GM19452 (cell line): ENCODE measurements around the gene THADA.
A peak's percentile ranks its signal among the peaks of the same experiment; 100 is the strongest.
"Not testable (repeated sequence)": the region's sequence is repeated elsewhere in the genome, so short reads cannot be mapped to it uniquely, and the experiment has no call there.

Source experiments
- ATAC-seq: cut with Tn5 transposase; IDR thresholded peaks from one replicate; pipeline ENCODE4 v1.9.1; 2021; ENCODE audit not compliant: unreplicated experiment

THADA gene

DNA sequence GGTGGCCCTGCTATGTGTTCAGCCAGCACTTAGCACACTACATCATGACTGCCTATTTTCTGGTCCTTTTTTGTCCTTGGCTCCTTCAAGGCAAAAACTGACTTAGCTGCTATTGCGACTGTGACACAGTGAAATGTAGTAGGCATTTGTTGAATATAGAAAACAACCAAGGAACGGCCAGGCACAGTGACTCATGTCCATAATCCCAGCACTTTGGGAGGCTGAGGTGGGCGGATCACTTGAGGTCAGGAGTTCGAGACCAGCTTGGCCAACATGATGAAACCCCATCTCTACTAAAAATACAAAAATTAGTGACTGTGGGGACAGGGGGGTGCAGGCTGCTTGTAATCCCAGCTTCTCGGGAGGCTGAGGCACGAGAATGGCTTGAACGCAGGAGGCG is 199.5 kb downstream of the THADA start:
- not testable (repeated sequence) for ATAC-seq

DNA sequence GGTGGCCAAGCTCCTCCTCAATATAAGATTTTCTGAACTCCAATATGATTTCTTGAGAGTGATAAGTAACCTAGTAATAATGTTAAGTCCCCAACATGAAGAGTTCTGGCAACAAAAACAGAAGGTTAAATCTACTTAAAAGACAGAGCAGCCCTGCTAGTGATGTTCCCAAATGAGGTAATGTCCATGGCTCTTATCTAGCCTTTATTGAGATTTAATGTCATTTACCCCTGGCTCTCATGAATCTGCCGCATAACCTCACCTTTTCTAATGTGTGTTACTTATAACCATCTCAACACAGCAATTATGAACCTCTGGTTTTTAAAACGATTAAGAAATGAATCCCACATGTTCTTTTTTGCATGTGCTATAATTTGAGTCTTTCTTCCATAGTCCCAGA is 201.9 kb downstream of the THADA start:
- no peak for ATAC-seq

DNA sequence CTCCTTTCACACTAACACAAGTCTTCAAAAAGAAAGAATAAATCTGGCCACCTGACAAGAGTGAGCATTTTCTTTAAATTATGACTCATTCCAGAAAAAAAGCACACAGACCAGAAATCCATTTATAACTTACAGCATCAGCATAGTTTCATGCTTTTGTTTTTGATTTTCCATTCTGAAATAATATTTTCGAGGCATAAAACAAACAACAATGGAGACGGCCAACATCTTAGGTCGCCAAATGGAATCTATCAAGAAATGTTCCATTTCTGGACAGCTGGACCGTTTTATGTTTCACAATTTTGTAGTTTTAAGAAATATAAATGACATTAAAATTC is 204.0 kb downstream of the THADA start:
- ATAC-seq, result no peak

DNA sequence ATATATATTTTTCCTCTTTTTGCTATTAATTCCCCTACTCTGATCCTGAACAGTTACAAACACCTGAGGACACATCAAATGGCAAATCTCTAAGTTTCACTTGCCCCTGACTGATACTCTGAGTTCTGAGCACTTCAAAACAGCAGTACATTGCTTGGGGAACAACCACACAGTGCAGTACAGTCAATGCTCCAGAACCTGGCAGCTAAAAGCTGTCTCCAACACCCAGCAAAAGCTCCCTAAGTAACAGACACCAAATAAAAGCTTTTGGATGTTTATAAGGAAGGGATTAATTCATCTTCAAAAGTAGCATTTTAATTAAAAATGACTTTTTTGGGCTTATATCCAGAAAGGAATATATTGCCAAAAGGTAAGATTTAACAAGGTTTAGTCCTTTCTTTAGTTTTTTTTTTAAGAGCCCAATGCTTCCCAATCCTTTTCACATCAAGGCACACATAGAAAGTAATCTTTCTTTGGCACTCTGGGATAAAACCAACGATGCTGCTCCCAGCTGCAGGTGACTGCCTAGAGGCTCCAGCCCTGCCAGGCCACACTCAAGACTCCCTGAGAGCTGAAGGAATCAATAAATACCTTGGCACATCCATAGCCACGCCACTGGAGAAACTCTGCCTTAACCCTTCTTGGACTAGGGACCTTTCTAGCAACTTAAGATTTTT is 204.5 kb downstream of the THADA start:
- ATAC-seq, result no peak

DNA sequence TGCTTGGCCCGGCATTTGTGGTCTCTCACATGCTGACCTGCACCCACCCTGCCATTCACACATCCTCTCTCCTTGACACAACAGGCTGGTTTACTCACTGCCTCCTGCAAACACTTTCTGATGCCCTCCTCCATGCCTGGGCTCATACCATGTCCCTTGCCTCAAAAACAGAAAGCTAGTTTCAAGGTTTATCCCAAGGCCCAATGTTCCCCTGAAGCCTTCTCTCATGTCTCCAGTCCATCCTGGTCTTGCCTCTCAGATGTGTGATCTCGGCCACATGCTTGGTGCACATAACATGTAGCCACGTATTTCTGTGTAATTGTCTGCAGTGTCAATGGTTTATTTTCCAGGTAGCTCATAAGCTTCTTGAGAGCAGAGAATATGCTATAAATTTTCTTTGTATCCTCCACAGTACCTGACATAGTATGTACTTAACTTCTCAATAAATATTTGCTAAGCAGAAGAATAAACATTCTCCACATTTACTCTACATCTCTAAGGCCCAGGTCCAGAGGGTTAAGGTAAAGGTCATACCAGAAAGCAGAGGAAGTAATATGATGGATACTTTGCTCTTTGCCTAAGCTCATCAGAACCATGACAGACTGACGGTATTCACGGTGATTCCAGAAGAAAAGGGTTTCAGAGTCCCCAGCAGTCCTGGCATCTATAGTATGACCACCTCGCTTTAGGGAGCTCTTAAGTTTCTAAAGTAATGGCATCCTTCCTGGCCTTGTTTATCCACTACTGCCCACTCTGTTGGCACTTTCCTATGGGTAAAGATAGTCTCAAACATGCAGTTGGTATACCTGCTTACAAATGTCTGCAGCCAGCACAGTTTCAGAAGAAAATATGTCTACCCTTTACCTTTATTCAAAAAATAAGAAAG is 206.0 kb downstream of the THADA start:
- no peak for ATAC-seq

DNA sequence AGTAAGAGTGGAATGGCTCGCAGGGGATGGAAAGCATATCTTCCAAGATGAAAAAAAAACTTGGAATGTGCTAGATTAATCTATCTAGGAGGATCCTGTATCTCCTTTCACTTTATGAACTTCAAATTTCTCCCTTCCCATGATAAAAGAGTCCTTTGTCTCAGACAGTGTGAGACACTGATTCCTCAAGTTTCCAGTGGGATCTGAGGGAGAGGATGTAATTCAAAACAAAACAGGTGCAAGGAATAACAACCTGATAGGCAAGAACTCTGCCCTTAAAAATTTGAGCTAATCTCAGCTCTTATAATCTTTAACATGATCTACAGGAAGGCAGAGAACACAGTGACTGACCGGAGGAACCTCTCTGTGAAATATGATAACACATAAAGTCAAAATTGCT is 207.5 kb downstream of the THADA start:
- no peak for ATAC-seq

DNA sequence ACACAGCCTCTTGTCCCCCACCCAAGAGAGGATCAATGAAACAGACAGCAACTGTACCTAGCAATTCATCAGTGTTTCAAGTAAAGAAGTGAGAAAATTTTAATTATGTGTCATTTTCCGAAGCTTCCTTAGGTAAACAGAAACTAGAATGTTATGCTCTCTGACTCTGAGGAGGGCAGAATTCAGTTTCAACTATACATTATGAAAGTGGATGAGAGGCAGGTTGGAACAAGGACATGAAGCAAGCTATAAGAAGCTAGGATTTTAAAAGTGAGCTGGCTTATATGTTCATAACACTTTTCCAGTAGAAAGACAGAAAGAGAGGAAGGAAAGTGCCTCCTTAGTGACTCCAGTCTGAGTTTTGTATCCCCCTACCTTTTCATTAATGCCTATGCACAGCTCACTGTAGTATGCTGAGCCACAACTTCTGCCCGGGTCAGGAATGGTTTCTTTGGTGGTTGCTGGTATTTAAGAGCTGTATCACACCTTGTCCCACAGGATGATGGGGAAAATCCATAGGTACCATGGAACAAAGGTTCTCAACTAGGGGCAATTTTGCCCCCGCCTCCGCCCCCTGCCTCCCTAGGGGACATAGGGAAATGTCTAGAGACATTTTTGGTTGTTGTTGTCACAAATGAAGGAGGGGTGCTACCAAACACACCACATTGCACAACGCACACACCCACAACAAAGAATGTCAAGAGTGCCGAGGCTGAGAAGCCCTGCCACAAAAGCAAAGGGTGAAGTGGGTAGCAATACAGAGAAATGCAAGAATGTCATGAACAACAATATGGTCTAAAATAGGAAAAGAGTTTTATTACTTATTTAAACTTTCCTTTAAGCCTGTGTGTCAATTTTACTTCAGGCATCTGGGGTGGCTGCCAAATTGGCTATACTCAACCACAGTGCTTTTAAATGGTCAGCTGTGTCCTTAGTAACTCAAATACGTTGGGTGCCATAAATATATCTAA is 208.5 kb downstream of the THADA start:
- peak; percentile 80 for ATAC-seq

DNA sequence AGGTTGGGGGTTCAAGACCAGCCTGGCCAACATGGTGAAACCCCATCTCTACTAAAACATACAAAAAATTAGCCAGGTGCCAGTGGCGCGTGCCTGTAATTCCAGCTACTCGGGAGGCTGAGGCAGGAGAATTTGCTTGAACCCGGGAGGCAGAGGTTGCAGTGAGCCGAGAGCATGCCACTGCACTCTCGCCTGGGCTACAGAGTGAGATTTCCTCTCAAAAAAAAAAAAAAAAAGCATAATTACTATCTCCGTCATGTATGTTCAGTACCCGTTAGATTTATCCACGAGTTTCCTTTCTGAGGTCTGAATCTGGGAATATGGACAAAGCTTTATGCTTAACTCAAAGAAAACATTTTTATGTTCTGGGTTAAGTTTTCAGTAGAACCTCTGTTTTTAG is 209.2 kb downstream of the THADA start:
- ATAC-seq, result not testable (repeated sequence)

DNA sequence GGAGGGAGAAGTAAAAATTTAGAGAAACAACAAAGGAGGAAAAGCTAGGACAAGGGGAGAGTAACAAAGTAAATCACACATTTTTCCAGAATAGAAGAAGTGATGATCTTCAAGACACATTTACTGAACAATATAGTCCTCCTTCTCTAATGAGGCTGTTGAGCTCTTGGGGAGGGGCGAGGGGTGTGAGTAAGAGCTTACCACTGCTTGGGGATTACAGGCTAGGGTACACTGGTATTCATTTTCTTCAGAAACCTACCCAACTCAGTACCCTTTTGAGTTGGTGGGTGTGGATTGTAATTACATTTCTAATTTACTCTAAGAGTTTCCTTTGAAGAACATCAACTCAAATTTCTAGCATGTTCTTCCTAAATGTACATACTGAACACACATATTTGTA is 211.7 kb downstream of the THADA start:
- ATAC-seq, result no peak

DNA sequence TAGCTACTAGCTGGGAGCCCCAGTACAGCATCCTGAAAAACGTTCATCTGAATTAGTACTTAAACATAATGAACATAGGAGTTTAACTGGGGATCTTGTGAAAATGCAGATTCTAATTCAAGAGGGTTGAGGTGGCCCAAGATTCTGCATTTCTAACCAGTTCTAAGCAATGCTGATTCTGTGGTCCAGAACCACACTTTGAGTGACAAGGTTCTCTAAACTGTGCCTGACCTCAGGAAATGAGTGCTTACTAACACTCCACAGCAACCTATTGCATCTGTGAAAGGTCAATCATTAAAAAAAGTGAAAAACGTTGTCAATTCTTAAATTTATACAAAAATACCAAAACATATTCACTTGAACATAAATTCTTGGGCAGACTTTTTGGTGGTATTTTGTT is 212.3 kb downstream of the THADA start:
- ATAC-seq, result no peak

DNA sequence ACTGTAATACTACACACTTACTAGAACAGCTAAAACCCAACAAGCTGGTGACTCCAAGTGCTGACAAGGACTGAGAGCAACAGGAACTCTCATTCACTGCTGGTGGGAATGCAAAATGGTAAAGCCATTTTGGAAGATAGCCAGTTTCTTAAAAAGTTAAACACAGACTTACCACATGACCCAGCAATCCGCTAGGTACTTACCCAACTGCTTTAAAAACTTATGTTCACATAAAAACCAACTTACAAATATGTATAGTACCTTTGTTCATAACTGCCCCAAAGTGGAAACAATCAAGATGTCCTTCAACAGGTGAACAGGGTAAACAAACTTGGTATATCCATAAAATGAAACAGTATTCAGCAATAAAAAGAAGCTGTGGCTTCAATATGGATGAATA is 216.3 kb downstream of the THADA start:
- no peak for ATAC-seq

DNA sequence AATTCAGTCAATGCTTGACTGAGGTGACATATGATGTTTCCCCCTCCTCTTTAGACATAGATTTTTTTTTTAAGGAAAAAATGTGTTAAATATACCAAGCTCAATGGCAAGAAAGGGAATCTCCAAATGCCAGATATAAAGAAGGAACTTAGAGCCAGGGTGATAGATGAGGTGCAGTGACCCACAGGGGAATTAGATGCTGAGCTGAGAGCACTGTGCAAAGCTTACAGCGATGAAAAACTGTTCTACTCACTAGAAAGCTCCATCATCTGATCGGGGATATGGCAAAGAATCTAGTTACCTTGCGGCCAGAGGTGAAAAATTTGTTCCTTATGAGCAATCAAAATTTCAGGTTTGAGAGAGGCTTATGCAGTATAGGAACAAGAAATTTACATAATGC is 218.5 kb downstream of the THADA start:
- no peak for ATAC-seq

DNA sequence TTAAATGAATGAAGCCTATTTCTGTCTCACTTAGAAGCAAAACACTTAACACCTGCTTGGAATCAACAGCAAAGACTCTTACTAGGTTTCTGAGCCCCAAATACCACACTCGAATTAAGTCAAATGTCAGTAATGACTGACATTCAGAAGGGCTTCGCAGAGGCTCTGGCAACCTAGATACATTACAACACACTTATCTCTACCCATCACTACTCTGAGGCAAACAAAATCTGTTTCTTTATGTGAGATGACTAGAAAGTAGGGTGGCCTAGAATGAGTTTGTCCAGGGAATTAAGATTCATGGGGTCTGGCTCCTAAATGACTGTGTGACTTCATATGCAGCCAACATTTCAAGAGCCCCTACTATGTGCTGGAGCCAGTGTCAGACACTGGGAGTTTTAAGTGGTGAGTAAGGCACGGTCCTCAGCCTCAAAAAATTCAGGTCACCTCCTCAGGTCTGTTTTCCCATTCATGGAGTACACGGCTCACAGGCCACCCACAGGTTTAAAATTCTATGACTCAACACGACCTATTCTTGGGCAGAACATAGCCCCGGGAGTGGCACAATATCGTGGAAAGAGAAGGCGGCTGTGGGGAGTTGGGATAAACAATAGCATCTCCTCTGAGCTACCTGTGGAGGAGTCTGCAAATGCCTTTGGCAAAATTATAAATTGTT is 219.2 kb downstream of the THADA start:
- no peak for ATAC-seq

DNA sequence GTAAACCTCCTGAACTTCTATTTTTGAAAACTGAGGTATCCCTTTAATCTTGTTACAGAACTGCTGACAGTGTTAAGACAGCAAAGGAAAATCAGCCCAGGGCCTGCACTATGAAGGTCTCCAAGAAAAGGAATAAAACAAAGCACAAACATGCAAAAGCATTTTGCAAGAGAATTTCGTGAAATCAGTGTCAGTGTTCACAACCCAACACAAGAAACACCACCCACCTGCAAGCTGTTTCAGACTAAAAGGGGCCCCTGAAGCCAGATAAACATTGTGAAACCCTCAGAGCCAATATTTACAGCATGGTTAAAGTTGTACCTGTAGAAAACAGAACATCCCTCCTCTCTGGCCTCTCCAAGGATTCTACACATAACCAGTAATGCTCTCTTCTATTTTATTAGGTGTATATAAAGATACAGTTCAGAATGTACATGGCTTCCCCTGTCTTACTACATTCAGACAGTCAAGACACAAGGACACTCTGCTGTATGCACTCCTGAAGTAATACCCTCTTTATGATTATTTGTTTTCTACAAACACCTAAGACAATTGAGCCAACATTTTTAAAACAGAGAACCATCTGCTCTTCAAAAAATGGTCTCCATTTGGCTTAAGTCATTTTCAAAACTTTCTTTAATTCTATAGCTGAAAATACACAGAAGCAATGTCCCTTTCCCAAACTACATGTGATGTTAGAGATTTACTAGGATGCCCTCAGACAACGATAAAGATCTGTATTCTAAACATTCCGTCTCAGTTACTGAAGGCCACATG is 219.9 kb downstream of the THADA start:
- ATAC-seq, result no peak

DNA sequence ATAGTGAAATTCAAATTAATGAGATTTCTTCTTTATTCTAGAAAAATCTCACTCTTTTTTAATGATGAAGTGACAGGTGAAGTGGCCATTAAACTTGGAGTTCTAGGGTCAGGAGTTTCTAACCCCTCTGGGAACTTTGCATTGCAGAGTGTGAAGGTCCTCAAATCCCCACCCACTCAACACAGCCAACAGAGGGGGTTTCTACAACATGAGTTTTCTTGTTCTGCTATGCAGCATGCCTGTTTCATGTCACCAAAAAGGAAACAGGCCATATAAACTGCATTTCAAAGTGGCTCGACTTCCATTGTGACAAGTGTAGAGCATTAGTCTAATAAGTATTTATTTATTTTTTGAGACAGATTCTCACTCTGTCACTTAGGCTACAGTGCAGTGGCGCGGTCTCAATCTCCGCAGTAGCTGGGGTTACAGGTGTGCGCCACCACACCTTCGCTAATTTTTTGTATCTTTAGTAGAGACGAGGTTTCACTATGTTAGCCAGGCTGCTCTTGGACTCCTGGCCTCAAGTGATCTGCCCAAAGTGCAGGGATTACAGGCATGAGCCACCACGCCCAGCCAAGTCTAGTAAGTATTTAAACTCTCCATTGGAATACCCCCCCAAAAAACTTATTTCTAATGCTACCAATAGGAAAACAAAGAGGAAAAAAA is 223.3 kb downstream of the THADA start:
- ATAC-seq, result no peak

DNA sequence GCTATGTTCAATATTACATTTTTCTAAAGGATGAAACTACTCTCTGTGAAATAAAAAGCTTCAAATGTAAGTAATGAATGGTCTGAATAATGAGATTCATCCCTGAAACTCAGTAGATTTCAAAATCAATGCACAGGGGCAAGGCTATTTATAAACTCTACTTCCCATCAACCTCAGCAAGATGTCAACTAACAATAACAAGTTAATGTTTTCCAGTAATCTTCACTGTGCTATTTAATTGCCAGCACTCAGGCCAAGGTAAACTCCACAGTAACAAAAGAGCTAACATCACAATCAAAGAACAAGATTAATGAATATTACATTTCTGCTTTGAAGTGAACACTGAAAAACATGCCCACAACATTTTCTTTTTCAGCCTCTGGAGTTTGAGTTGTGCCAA is 225.1 kb downstream of the THADA start:
- no peak for ATAC-seq

DNA sequence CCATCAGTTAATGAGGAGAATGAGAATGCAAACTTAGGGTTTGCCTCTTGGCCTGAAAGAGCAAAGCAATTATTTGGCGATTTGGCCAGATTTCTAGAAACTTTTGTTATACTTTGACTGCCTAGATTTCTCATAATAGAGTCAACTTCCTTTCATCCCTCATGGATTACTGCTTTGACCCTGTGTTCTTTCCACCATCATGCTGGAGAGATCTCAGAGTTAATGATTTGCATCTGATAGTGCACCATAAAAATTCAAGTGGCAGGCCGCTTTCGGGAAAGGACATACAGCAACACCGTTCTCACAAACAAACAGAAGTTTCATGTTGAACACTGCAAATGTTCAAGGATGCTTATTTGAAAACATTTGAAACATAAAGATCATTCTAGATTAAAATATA is 225.7 kb downstream of the THADA start:
- ATAC-seq, result no peak

DNA sequence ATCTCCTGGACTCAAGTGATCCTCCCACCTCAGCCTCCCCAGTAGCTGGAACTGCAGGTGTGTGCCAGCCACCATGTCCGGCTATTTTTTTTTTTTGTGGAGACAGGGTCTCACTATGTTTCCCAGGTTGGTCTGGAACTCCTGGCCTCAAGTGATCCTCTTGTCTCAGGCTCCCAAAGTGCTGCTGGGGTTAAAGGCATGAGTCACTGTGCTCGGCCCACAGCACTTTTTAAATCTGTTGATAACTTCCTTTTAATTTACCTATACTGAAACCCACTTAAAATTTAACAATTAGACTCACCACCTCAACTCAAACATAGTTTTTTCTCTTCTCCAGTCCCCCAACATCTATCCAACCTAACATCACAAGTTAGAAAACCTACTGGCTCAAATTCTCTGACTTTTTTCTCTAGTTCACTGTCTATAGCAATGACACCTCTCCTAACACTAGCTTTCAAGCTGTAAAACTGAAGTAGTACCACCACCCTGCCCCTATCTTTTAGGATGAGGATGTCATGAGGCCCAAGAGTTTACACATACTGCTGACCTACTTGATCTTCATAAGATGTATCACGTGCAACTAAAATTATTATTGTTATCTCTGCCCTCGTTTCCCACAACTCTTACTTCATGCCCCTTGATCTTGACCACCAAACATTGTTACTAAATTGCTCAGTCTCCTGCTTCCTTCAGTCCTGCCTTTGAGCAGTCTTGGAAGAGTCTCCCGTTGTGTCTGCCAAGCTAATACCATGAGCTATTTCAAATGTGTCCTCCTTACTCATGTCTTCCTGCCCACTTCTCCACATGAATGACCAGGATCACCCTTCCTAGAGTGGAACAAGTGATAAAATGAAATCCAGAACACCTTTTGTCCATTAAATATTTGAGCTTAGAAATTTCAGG is 227.1 kb downstream of the THADA start:
- no peak for ATAC-seq
